LNCAP (cell line): ENCODE results near the gene HSPB6.

ENCODE experiments used
- CTCF ChIP-seq: fragments of 450-650 bp; IDR thresholded peaks from 2 replicates; pipeline ENCODE4 v1.5.1; 2017; ENCODE audit warnings: mild to moderate bottlenecking

HSPB6 gene

DNA sequence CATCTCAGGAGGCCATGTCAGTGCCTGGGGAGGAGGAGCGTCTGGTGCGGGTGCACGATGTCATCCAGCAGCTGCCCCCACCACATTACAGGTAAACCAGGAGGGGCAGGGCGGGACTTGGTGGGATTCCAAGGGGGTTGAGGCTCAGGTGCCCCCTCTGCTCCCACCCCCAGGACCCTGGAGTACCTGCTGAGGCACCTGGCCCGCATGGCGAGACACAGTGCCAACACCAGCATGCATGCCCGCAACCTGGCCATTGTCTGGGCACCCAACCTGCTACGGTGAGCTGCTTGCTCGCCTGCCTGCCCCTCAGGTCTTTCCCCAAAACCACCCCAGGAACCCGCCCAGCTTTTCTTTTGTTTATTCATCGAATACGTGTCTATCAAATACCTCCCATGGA, 25.8 kb upstream of the HSPB6 start:
- TF ChIP-seq CTCF, result no peak

GRCh38 chr19:35781650-35782049, 24.8 kb upstream of the HSPB6 start:
- TF ChIP-seq CTCF, result no peak

DNA sequence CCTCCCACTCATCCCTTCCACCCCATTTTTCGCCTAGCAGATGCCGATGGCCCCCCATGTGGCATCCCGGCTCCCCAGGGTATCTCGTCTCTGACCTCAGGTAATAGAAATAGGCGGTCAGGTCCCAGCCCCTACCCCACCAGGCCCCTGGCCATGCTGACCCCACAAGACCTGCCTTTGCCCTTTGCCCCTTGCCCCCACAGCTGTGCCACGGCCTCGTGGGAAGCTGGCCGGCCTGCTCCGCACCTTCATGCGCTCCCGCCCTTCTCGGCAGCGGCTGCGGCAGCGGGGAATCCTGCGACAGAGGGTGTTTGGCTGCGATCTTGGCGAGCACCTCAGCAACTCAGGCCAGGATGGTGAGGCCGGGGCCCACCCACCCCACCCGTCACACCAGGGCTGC, 23.9 kb upstream of the HSPB6 start:
- TF ChIP-seq CTCF, result no peak

- TF ChIP-seq CTCF, result no peak
Measured at GRCh38 chr19:35780058-35780457, 23.2 kb upstream of the HSPB6 start.

DNA sequence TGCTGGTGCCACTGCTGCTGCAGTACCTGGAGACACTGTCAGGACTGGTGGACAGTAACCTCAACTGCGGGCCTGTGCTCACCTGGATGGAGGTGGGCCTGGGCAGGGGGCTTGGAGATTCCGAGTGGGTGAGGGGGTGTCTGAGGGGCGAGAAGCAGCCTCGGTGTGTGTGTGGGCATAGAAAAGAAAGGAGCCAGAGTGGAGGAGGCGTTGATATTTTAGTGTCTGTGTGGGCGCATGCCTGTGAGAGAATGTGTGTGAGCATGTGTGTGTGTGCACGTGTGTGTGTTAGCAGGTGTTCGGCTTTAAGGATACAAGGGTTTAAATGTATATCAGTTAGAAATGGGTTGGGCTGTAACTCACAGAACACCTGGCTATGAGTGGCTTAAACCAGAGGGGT, 22.2 kb upstream of the HSPB6 start:
- TF ChIP-seq CTCF, result no peak

GRCh38 chr19:35777961-35778360, 21.1 kb upstream of the HSPB6 start:
- no peak for TF ChIP-seq CTCF

- TF ChIP-seq CTCF, result no peak
Measured at GRCh38 chr19:35777086-35777841, 20.4 kb upstream of the HSPB6 start.
